Measurements from ENCODE around the gene TMEM161A. TPM values are rescaled to one million over a fixed set of nuclear protein-coding genes. Genes with fewer than 3 reads are reported as not detected.
A peak's percentile ranks its signal among the peaks of the same experiment; 100 is the strongest.
"Not testable (repeated sequence)": the region's sequence is repeated elsewhere in the genome, so short reads cannot be mapped to it uniquely, and the experiment has no call there.

The TMEM161A gene
- total and polyA plus RNA-seq, 11 donors, result 12.3 to 29.7 (median 22.1) TPM

DNA sequence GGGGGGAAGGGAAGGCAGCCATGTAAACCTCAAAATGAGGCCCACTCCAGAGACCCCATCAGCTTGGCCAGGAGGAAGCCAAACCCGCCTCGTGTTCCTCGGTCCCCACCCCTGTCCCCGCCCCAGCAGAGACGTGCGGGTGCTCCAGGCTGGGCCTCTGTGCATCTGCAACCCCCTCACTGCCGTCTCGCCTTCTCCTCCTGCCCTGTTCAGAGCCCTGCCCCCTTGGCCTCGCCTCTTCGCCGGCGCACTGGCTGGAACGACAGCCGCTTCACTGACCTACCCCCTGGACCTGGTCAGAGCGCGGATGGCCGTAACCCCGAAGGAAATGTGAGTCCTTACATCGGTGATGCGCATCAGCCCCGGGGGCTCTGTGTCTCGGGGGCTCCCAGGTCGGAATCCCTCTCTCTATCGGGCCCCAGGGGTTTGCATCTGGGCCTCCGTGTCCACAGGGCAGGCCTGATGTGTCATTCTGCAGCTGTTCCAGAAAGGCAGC, 32.2 kb downstream of the TMEM161A start:
- intact Hi-C loops (cut with DNase I), result loop anchor here in 1 of 10 donors (5.0 kb wide), 1 partner anchor 44 kb away; the partner anchor contains the start of gene SLC25A42
- H3K27ac ChIP-seq, result no peak overlapping the region
- 53 to 68% (median 62%) methylated on average over 17 to 25 of the region's 25 CpGs for WGBS, 4 donors
- no peaks in the 10 kb centered on the region for H3K9me3 ChIP-seq
- DNase-seq (peak in 2 of 5 donors; percentile 43 to 47), ATAC-seq (peak in 3 of 4 donors; percentile 8 to 49 (median 22))
- H3K4me1 ChIP-seq, result peaks cover 0 to 17% (median 5%) of the 10 kb centered on the region in 12 donors
- TF ChIP-seq, protein P1, sequence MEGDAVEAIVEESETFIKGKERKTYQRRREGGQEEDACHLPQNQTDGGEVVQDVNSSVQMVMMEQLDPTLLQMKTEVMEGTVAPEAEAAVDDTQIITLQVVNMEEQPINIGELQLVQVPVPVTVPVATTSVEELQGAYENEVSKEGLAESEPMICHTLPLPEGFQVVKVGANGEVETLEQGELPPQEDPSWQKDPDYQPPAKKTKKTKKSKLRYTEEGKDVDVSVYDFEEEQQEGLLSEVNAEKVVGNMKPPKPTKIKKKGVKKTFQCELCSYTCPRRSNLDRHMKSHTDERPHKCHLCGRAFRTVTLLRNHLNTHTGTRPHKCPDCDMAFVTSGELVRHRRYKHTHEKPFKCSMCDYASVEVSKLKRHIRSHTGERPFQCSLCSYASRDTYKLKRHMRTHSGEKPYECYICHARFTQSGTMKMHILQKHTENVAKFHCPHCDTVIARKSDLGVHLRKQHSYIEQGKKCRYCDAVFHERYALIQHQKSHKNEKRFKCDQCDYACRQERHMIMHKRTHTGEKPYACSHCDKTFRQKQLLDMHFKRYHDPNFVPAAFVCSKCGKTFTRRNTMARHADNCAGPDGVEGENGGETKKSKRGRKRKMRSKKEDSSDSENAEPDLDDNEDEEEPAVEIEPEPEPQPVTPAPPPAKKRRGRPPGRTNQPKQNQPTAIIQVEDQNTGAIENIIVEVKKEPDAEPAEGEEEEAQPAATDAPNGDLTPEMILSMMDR (IDR thresholded peaks at IDR 0.05), result no peak
- no peak for TF ChIP-seq POLR2A (IDR thresholded peaks at IDR 0.05)
- H3K36me3 ChIP-seq, result peaks cover 0 to 14% (median 4%) of the 10 kb centered on the region in 9 donors
- peak overlapping the region in 9 of 12 donors; percentile 30 to 55 (median 41) for H3K4me3 ChIP-seq
- H3K27me3 ChIP-seq, result no peaks in the 10 kb centered on the region

DNA sequence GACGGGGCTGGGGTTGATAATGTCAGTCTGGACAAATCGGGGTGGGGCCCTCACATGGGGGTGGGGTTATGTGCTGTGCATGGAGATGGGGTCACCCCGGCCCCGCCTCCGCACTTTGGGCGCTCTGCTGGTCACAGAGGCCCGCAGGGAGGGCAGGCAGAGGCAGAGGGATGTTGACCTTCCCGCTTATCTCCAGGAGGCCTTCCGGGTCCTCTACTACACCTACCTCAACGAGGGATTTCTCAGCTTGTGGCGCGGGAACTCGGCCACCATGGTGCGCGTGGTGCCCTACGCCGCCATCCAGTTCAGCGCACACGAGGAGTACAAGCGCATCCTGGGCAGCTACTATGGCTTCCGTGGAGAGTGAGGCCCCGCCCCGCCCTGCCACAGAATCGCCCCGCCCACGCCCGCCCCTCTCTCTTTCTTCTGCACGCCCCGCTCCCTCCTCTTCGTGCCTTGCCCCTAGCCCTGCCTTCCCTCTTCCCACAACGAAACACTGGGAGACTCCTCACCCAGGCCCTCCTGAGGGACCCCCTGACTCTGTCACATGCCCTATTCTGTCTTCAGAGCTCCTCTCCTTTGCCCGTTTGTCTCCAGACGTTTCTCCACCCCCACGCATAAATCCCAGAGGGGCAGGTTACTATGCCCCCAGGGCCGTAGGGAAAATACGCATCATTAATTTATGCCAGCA, 32.8 kb downstream of the TMEM161A start:
- Histone ChIP-seq H3K36me3 (peaks cover 0 to 18% (median 4%) of the 10 kb centered on the region in 9 donors), H3K27ac (no peak overlapping the region), H3K4me1 (peaks cover 0 to 15% (median 4%) of the 10 kb centered on the region in 12 donors), H3K27me3 (no peaks in the 10 kb centered on the region), H3K4me3 (peak overlapping the region in 10 of 12 donors; percentile 11 to 55 (median 39)), H3K9me3 (no peaks in the 10 kb centered on the region)
- ATAC-seq, result peak in 3 of 4 donors; percentile 68 to 85 (median 68)
- DNase-seq, result peak in 4 of 5 donors; percentile 41 to 72 (median 60)
- TF ChIP-seq, protein P1 (IDR thresholded peaks at IDR 0.05), result no peak
- TF ChIP-seq POLR2A (IDR thresholded peaks at IDR 0.05), result no peak
- 33 to 51% (median 40%) methylated on average over 36 of the region's 36 CpGs for WGBS, 4 donors
- intact Hi-C loops (cut with DNase I), result loop anchor here in 1 of 10 donors (5.0 kb wide), 1 partner anchor 43 kb away; the partner anchor contains the start of gene SLC25A42

DNA sequence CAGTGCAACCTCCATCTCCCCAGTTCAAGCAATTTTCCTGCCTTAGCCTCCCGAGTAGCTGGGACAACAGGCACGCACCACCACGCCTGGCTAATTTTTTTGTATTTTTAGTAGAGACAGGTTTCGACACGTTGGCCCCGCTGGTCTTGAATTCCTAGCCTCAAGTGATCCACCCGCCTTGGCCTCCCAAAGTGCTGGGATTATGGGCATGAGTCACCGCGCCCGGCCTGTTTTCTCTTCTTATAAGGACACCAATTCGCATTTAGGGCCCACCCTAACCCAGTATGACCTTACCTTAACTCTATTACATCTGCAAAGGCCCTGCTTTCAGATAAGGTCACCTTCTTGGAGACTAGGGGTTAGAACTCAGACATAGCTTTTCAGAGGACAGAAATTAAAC, 35.1 kb downstream of the TMEM161A start:
- peak in 1 of 5 donors; percentile 25 for DNase-seq
- peaks cover 0 to 23% (median 9%) of the 10 kb centered on the region in 9 donors for H3K36me3 ChIP-seq
- intact Hi-C loops (cut with DNase I), result no loop called here
- TF ChIP-seq, protein P1 (IDR thresholded peaks at IDR 0.05), result no peak
- no peak for TF ChIP-seq POLR2A (IDR thresholded peaks at IDR 0.05)
- H3K27ac ChIP-seq, result no peak overlapping the region
- no peak for ATAC-seq
- 95 to 98% (median 97%) methylated on average over 11 of the region's 11 CpGs for WGBS, 4 donors
- H3K27me3 ChIP-seq, result no peaks in the 10 kb centered on the region
- no peaks in the 10 kb centered on the region for H3K9me3 ChIP-seq
- H3K4me3 ChIP-seq, result no peak overlapping the region
- H3K4me1 ChIP-seq, result peaks cover 0 to 14% (median 0%) of the 10 kb centered on the region in 12 donors

DNA sequence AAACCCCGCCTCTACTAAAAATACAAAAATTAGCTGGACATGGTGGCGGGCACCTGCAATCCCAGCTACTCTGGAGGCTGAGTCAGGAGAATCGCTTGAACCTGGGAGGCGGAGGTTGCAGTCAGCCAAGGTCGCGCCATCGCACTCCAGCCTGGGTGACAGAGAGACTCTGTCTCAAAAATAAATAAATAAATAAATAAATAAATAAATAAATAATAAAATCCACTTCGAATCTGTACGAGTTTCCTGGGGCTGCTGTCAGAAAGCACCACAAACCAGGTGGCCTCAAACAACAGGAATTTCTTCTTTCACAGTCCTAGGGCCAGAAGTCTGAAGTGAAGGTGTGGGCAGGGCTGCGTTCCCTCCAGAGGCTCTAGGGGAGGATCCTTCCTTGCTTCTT, 35.7 kb downstream of the TMEM161A start:
- H3K4me3 ChIP-seq; intact Hi-C loops (cut with DNase I); H3K27ac ChIP-seq; H3K9me3 ChIP-seq; H3K27me3 ChIP-seq; ATAC-seq: not testable (repeated sequence)
- peaks cover 0 to 14% (median 0%) of the 10 kb centered on the region in 12 donors for H3K4me1 ChIP-seq
- H3K36me3 ChIP-seq, result peaks cover 0 to 23% (median 13%) of the 10 kb centered on the region in 9 donors
- peak in 1 of 5 donors; percentile 26 for DNase-seq
- WGBS, 4 donors, result 93 to 99% (median 97%) methylated on average over 10 of the region's 10 CpGs

Data from heart left ventricle (tissue), 16 donors.